ENCODE results near the gene KCNQ1OT1. TPM values are rescaled to one million over a fixed set of nuclear protein-coding genes. Genes with fewer than 3 reads are reported as not detected.

Gene KCNQ1OT1
- total RNA-seq, 1 donor from 2014 or later = 2.8 TPM

Small RNAs within 50 kb of the gene (small RNA-seq; reads per million reads assigned to genes)
- gene RF01947 (not detected), gene RF01948 (not detected), gene RF01950 (not detected)

Other genes starting within 250 kb of the KCNQ1OT1 start
- 34.5 TPM for gene CDKN1C, start 185.8 kb upstream of the KCNQ1OT1 start, total RNA-seq
- gene PHLDA2, start 229.4 kb upstream of the KCNQ1OT1 start, total RNA-seq = not detected

Measured in occipital lobe (tissue), 2 donors.